Fibroblast of peridontal ligament (primary cell): ENCODE measurements around the gene SARNP.
"Not testable (repeated sequence)": the region's sequence is repeated elsewhere in the genome, so short reads cannot be mapped to it uniquely, and the experiment has no call there.

ENCODE experiments used
- DNase-seq: peaks from one replicate; pipeline ENCODE4 v3.0.0-alpha.2; 2010; ENCODE audit errors: extremely low read depth

SARNP gene

DNA sequence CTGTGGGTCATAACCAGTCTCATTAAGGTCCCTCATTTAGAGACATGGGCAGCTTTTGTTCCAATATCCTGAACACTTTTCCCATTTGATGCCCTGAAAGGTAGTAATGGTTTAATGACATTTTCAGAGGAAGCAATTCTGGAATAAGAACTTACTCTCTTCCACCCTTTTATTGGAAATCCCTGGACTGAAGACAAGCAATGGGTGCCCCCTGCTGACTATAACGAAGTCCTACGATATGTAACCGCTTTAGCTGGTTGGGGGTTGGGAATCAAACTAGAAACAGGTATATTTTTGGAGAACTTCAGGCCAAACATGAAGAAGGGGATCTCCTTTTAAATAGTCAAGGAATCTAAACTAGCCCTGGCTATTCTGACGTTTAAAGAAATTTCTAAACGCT lies 20.5 kb downstream of the SARNP start:
- peak; percentile 70 for DNase-seq

GRCh38 chr12:55795950-55796349 lies 21.6 kb downstream of the SARNP start:
- DNase-seq, result no peak

GRCh38 chr12:55789893-55790292 lies 27.6 kb downstream of the SARNP start:
- no peak for DNase-seq

GRCh38 chr12:55789171-55789570 lies 28.4 kb downstream of the SARNP start:
- no peak for DNase-seq

DNA sequence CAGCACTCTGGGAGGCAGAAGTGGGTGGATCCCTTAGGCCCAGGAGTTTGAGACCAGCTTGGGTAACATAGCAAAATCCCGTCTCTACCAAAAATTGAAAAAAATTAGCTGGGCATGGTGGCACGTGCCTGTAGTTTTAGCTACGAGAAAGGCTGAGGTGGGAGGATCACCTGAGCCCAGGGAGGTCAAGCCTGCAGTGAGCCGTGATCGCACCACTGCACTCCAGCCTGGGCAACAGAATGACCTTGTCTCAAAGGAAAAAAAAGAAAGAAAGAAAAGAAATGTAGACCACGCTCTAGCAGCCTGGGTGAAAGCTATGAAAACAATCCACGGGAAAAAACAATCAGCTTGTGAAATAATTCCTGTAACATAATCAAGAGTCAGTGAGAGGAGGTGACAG lies 29.0 kb downstream of the SARNP start:
- no peak for DNase-seq

GRCh38 chr12:55780685-55781084 lies 36.8 kb downstream of the SARNP start:
- no peak for DNase-seq

DNA sequence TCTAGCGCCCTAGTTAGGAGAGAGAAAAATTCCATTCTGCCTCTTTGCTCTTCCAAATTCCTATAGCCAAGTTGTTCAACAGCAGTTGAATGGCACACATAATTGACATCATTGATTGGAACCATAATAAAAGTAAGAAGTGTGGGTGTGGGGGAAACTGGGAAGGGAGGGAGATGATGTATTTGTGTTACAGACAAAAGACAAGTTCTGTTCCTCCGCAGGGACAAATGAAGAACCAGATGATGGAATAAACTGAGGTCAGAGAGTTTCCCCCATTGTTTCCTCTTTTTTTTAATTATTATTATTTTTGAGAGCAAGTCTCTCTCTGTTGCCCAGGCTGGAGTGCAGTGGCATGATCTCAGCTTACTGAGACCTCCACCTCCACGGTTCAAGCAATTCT lies 39.7 kb downstream of the SARNP start:
- no peak for DNase-seq

DNA sequence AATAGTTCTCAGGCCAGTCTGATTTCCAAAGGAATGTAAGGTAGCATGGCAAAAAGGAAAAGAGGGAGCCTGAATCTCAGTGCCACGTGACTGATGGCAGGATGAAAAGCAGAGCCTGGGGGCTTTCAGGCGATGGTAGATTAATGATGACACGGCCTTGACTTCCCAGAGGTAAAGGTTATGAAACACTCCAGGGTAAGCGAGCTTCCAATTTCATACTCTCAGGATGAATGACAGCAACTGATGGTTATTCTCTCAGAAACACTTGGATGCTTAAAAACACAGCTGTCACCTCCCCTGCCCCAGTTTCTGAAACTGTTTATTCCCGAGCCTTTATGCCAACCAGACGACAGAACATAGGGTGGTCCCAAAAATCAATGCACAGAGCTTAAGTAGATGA lies 45.8 kb downstream of the SARNP start:
- no peak for DNase-seq

DNA sequence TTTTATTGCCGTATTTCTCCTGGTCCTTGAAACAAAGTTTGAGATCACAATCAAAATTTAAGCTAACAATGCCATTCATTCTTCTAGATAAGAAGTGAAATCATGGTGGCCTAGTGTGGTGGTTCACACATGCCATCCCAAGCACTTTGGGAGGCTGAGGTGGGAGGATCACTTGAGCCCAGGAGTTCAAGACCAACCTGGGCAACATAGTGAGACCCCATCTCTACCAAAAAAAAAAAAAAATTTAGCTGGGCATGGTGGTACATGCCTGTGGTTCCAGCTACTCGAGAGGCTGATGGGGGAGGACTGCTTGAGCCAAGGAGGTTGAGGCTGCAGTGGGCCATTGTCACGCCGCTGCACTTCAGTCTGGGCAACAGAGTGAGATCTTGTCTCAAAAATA lies 50.4 kb downstream of the SARNP start:
- no peak for DNase-seq

- no peak for DNase-seq
These were observed 51.7 kb downstream of the SARNP start for GRCh38 chr12:55765736-55766290.

DNA sequence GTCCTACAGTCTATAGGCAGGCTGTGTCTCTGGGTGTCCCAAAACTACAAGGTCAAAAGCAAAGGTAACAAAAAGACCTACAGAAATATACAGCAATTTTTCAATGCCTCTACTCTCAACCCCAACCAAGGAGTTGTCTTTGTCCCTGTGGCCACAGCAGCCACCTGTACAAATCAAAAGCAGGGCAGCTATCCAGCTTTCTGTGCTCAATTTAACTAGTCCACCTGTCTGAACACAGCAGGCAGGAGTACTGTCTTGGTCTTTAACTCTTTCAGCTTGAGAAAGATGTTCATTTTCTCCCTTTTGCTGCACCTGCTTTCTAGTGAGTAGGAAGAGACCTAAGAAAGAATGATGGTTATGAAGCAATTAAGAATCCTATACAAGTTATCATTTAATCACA lies 54.9 kb downstream of the SARNP start:
- DNase-seq, result no peak

- DNase-seq, result no peak
These were observed 56.9 kb downstream of the SARNP start for GRCh38 chr12:55760663-55761062.

DNA sequence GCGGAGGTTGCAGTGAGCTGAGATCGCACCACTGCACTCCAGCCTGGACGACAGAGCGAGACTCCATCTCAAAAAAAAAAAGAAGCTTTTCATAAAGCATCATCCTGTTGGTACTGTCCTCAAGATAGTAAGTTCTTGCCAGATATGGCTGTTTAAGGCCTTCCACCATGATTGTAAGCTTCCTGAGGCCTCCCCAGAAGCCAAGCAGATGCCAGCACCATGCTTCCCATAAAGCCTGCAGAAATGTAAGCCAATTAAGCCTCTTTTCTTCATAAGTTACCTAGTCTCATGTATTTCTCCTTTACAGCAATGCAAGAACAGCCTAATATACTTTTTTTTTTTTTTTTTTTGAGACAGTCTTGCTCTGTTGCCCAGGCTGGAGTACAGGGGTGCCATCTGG lies 58.9 kb downstream of the SARNP start:
- DNase-seq, result not testable (repeated sequence)

DNA sequence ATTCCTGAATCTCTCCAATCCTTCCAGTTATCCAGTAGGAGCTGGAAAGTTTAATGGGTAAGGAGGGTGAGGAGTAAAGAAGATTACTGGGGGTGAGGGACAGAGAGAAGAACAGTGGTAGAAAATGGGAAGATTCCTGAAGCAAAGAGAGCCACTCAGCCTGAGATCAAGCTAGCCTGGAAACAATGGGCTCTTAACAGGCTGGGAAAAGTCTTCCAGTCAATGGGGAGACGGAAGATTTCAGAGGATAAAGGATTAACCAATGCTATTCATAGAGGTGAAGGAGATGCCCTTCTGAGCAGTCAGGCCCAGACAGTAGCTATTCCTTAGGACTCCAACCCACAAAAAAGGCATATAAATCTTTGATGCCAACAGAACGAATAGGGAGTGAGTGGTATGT lies 59.8 kb downstream of the SARNP start:
- no peak for DNase-seq

DNA sequence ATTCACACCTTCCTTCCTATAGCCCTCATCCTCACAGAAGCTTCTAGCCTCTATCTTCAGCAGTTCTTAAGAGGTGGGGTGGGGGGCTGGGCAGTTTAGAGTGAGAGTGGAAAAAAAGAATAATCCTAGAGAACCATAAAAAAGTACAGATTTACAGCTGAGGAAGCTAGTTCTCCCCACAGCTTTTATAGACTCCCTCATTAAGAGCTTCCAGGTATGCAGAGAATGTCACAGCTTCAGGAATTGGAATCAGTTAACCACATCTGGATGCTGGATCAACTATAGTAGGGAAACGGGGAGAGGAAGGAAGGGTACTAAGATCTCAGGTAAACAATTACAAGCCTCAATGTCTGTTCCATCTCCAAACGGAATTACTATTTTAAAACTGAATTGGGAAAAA lies 62.3 kb downstream of the SARNP start:
- no peak for DNase-seq

GRCh38 chr12:55748230-55748993 lies 69.1 kb downstream of the SARNP start:
- no peak for DNase-seq

DNA sequence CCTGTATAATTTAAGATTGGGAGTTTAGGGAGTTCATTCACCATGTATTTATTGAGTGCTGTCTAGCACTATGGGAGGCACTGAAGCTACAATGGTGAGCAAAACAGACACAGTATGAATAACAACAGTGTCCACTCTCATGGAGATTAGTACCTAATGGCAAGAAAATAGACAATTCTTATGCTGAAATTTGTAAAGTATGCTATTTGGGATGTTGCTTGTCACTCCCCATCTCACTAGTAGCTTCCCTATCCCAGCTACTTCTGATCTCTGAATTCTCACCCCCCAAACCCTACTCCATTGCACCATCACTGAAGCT lies 70.7 kb downstream of the SARNP start:
- no peak for DNase-seq

GRCh38 chr12:55746174-55746912 lies 71.2 kb downstream of the SARNP start:
- no peak for DNase-seq

GRCh38 chr12:55745361-55746173 lies 72.0 kb downstream of the SARNP start:
- DNase-seq, result no peak

- DNase-seq, result no peak
These were observed 73.0 kb downstream of the SARNP start for GRCh38 chr12:55744340-55745030.

GRCh38 chr12:55743406-55744339 lies 73.9 kb downstream of the SARNP start:
- DNase-seq, result peak; percentile 60
